Parathyroid adenoma (tissue), 2 donors: Measurements from ENCODE around the gene LIM2.

ENCODE experiments used
- H2AFZ ChIP-seq: fragments of 300-600 bp; sonication (generic); one replicate; pipeline ENCODE4 v1.7.0; 2017; ENCODE audit warnings: antibody characterized with exemption, mild to moderate bottlenecking
- H3K27ac ChIP-seq: fragments of 300-600 bp; sonication (generic); one replicate; pipeline ENCODE4 v1.7.0; 2017
- H3K27me3 ChIP-seq: fragments of 300-600 bp; sonication (generic); one replicate; pipeline ENCODE4 v1.7.0; 2017; ENCODE audit warnings: low read length; ENCODE audit not compliant: control insufficient read depth, insufficient read depth
- H3K36me3 ChIP-seq: fragments of 300-600 bp; sonication (generic); one replicate; pipeline ENCODE4 v1.7.0; 2017; ENCODE audit warnings: low read length; ENCODE audit not compliant: control insufficient read depth, insufficient read depth
- H3K4me1 ChIP-seq: fragments of 300-600 bp; sonication (generic); one replicate; pipeline ENCODE4 v1.7.0; 2017; ENCODE audit warnings: control low read depth
- H3K4me2 ChIP-seq: fragments of 300-600 bp; sonication (generic); one replicate; pipeline ENCODE4 v1.7.0; 2017; ENCODE audit warnings: low read length
- H3K4me3 ChIP-seq: fragments of 300-600 bp; sonication (generic); one replicate; pipeline ENCODE4 v1.7.0; 2017; ENCODE audit warnings: low read depth, low read length
- H3K79me2 ChIP-seq: fragments of 300-600 bp; sonication (generic); one replicate; pipeline ENCODE4 v1.7.0; 2017; ENCODE audit warnings: control low read depth
- H3K9ac ChIP-seq: fragments of 300-600 bp; sonication (generic); one replicate; pipeline ENCODE4 v1.7.0; 2017; ENCODE audit warnings: mild to moderate bottlenecking
- H3K9me3 ChIP-seq: fragments of 300-600 bp; sonication (generic); one replicate; pipeline ENCODE4 v1.7.0; 2017; ENCODE audit warnings: low read length; ENCODE audit not compliant: control insufficient read depth
- TF ChIP-seq, protein P1 (sequence below): fragments of 300-600 bp; sonication (generic); IDR thresholded peaks from one replicate; pipeline ENCODE4 v1.7.0; 2017; ENCODE audit warnings: antibody characterized with exemption, mild to moderate bottlenecking
- donor health status: primary hyperparathyroidism.

The LIM2 gene

DNA sequence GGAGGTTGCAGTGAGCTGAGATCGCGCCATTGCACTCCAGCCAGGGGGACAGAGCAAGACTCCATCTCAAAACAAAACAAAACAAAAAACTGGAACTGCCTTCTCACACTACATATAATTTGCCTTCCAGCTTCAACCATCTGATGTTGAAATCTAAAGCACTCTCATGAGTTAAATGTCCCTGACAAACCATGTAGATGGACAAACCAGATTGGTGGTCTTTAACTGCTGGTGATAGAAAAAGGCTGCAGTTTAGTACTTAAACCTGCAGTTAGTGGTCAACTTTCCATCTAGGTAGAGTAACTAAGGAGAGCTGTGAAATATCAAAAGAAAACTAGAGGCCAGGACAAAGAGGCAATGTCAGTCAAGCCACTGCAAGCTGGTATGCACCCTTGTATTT lies 8.4 kb upstream of the LIM2 start:
- no peak overlapping the region for H3K9ac ChIP-seq
- H2AFZ ChIP-seq = no peak overlapping the region
- peaks cover 3% of the 10 kb centered on the region for H3K4me1 ChIP-seq
- TF ChIP-seq, protein P1, sequence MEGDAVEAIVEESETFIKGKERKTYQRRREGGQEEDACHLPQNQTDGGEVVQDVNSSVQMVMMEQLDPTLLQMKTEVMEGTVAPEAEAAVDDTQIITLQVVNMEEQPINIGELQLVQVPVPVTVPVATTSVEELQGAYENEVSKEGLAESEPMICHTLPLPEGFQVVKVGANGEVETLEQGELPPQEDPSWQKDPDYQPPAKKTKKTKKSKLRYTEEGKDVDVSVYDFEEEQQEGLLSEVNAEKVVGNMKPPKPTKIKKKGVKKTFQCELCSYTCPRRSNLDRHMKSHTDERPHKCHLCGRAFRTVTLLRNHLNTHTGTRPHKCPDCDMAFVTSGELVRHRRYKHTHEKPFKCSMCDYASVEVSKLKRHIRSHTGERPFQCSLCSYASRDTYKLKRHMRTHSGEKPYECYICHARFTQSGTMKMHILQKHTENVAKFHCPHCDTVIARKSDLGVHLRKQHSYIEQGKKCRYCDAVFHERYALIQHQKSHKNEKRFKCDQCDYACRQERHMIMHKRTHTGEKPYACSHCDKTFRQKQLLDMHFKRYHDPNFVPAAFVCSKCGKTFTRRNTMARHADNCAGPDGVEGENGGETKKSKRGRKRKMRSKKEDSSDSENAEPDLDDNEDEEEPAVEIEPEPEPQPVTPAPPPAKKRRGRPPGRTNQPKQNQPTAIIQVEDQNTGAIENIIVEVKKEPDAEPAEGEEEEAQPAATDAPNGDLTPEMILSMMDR = no peak
- no peaks in the 10 kb centered on the region for H3K79me2 ChIP-seq
- no peak overlapping the region for H3K27ac ChIP-seq
- no peaks in the 10 kb centered on the region for H3K27me3 ChIP-seq
- no peak overlapping the region for H3K4me2 ChIP-seq
- no peak overlapping the region for H3K4me3 ChIP-seq
- no peaks in the 10 kb centered on the region for H3K9me3 ChIP-seq
- H3K36me3 ChIP-seq = no peaks in the 10 kb centered on the region

DNA sequence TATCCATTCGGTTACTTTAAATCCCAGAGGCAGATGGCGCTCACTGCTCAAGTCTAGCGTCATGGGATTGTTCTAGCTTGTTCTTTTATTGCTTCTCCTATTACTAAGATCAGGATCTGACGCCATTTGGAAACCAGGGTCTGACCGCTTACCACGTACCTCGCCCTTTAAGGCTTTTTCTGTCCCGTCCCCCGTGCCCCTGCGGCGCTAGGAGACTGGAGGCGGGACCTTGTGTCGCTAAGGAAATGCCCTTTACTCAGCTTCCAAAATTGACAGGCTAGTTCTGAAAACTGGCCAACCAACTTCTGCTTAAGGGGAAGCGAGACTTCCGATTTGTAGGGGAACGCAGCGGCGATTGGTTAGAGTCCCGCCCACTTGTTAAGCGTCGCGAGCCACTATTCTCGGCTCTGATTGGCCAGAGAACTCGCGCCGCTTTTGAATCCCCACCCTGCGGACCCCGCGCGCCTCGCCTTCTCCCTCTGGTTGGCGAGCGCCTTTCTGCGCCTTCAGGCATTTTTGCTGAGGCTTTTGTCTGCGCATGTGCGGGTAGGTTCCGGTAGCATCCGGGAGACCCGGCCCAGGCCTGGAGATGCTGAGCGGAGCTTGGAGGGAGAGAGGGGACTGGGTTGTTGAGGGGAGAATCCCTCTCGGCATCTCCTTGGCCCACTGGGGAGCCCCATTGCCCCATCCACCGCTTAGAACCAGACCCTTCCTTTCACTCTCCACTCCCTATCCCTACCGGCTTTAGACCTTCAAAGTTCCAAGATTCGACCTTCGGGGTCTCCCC lies 6.5 kb upstream of the LIM2 start:
- peak overlapping the region; percentile 60 for H3K4me2 ChIP-seq
- H2AFZ ChIP-seq = peak overlapping the region; percentile 95
- TF ChIP-seq, protein P1 = no peak
- H3K9me3 ChIP-seq = no peaks in the 10 kb centered on the region
- peak overlapping the region; percentile 74 for H3K27ac ChIP-seq
- H3K9ac ChIP-seq = no peak overlapping the region
- peaks cover 3% of the 10 kb centered on the region for H3K4me1 ChIP-seq
- no peaks in the 10 kb centered on the region for H3K79me2 ChIP-seq
- no peaks in the 10 kb centered on the region for H3K27me3 ChIP-seq
- H3K36me3 ChIP-seq = no peaks in the 10 kb centered on the region
- peak overlapping the region; percentile 53 for H3K4me3 ChIP-seq

DNA sequence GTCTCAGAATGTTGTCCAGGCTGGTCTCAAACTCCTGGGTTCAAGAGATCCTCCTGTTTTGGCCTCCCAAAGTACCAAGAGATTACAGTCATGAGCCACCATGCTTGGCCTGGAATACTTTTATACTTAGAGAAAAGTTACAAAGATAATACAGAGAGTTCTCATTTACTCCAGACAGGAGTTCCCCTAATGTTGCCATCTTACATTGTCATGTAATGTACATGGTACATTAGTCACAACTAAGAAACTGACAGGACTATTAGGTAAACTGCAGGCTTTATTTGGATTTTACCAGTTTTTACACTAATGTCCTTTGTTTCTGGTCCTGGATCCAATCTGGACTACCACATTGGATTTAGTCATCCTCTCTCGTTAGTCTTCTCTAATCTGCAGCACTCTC lies 4.9 kb upstream of the LIM2 start:
- TF ChIP-seq, protein P1 = no peak
- H3K9me3 ChIP-seq = no peaks in the 10 kb centered on the region
- H3K27ac ChIP-seq = no peak overlapping the region
- H3K4me1 ChIP-seq = peaks cover 3% of the 10 kb centered on the region
- no peaks in the 10 kb centered on the region for H3K79me2 ChIP-seq
- no peak overlapping the region for H3K4me3 ChIP-seq
- H3K27me3 ChIP-seq = no peaks in the 10 kb centered on the region
- no peak overlapping the region for H2AFZ ChIP-seq
- no peak overlapping the region for H3K4me2 ChIP-seq
- H3K9ac ChIP-seq = no peak overlapping the region
- H3K36me3 ChIP-seq = no peaks in the 10 kb centered on the region

DNA sequence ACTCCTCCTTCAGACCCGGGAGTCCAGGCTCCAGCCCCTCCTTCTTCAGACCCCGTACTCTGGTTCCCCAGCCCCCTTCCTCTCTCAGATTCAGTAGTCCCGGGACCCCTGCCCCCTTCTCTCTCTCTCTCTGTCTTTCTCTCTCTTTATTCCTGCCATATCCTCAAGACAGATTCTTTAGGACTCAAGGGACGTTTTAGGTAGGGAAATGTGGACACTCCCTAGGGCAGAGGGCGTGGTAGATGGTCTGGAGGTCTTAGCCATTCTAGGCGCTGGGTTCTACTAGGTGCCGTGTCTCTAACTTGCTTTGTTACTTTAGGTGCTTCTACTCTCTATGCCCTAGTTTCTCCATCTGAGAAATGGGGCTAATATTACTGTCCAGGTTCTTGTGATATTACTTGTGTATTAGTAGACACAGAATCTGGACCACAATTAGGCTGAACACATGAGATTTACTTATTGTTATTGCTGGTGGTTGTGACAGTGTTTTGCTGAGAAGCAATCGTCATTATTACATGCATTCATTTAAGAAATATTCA lies 3.4 kb upstream of the LIM2 start:
- H3K9me3 ChIP-seq = no peaks in the 10 kb centered on the region
- no peak overlapping the region for H2AFZ ChIP-seq
- no peaks in the 10 kb centered on the region for H3K27me3 ChIP-seq
- no peak overlapping the region for H3K4me3 ChIP-seq
- H3K9ac ChIP-seq = no peak overlapping the region
- H3K4me2 ChIP-seq = no peak overlapping the region
- TF ChIP-seq, protein P1 = no peak
- peaks cover 3% of the 10 kb centered on the region for H3K4me1 ChIP-seq
- H3K36me3 ChIP-seq = no peaks in the 10 kb centered on the region
- H3K79me2 ChIP-seq = no peaks in the 10 kb centered on the region
- H3K27ac ChIP-seq = no peak overlapping the region

DNA sequence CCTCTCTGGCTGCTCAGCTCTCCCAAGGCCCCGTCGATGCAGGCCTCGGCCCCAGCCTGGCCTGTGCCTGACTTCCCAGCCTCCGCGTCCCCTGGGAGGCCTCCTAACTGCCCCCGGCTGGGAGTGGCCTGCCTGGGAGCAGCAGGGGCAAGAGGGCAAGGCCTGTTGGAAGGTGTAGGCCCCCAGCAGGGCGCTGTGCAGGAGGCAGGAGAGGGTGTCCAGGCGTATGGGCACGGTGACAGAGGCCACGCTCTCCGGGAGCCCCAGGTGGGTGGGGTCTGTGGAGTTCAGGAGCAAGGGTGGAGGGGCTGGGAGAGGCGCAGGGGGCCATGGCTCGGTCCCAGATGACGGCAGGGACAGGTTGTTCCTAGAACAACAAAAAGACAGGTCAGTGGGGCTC lies 1.4 kb upstream of the LIM2 start:
- no peak overlapping the region for H3K4me3 ChIP-seq
- no peak overlapping the region for H3K27ac ChIP-seq
- H3K36me3 ChIP-seq = no peaks in the 10 kb centered on the region
- no peaks in the 10 kb centered on the region for H3K79me2 ChIP-seq
- H3K4me1 ChIP-seq = peaks cover 6% of the 10 kb centered on the region
- H3K27me3 ChIP-seq = no peaks in the 10 kb centered on the region
- TF ChIP-seq, protein P1 = no peak
- H3K9me3 ChIP-seq = no peaks in the 10 kb centered on the region
- no peak overlapping the region for H3K4me2 ChIP-seq
- H2AFZ ChIP-seq = no peak overlapping the region
- no peak overlapping the region for H3K9ac ChIP-seq
